Measurements from ENCODE around the gene SH3BGRL3.
"Not testable (repeated sequence)": the region's sequence is repeated elsewhere in the genome, so short reads cannot be mapped to it uniquely, and the experiment has no call there.

Gene SH3BGRL3

GRCh38 chr1:26290882-26291261 lies 11.0 kb downstream of the SH3BGRL3 start:
- Histone ChIP-seq H3K4me3 (no peak overlapping the region), H3K27ac (no peak overlapping the region), H3K9me3 (ENCODE audit: low read depth, low read length) (no peaks in the 10 kb centered on the region), H3K9ac (ENCODE audit: insufficient read length) (no peak overlapping the region), H3K36me3 (ENCODE audit: insufficient read depth, low read length) (no peaks in the 10 kb centered on the region)
- no peak for DNase-seq (ENCODE audit: low read depth, low spot score)
- TF ChIP-seq POLR2AphosphoS5 (IDR thresholded peaks at IDR 0.05; ENCODE audit: borderline replicate concordance, low read depth, low read length) (no peak), EZH2 (IDR thresholded peaks at IDR 0.05) (no peak), FOXP2 (optimal IDR thresholded peaks at IDR 0.05; ENCODE audit: control extremely low read depth, extremely low read length, insufficient read depth) (no peak)

GRCh38 chr1:26291433-26291832 lies 11.5 kb downstream of the SH3BGRL3 start:
- no peak overlapping the region for H3K9ac ChIP-seq (ENCODE audit: insufficient read length)
- TF ChIP-seq POLR2AphosphoS5 (IDR thresholded peaks at IDR 0.05; ENCODE audit: borderline replicate concordance, low read depth, low read length) (no peak), FOXP2 (optimal IDR thresholded peaks at IDR 0.05; ENCODE audit: control extremely low read depth, extremely low read length, insufficient read depth) (no peak), EZH2 (IDR thresholded peaks at IDR 0.05) (no peak)
- no peaks in the 10 kb centered on the region for H3K36me3 ChIP-seq (ENCODE audit: insufficient read depth, low read length)
- no peaks in the 10 kb centered on the region for H3K9me3 ChIP-seq (ENCODE audit: low read depth, low read length)
- no peak overlapping the region for H3K27ac ChIP-seq
- no peak for DNase-seq (ENCODE audit: low read depth, low spot score)
- H3K4me3 ChIP-seq, result no peak overlapping the region

- H3K36me3 ChIP-seq (ENCODE audit: insufficient read depth, low read length), result no peaks in the 10 kb centered on the region
- no peak for DNase-seq (ENCODE audit: low read depth, low spot score)
- H3K4me3 ChIP-seq, result no peak overlapping the region
- H3K9ac ChIP-seq (ENCODE audit: insufficient read length), result no peak overlapping the region
- H3K9me3 ChIP-seq (ENCODE audit: low read depth, low read length), result no peaks in the 10 kb centered on the region
- TF ChIP-seq EZH2 (IDR thresholded peaks at IDR 0.05) (no peak), FOXP2 (optimal IDR thresholded peaks at IDR 0.05; ENCODE audit: control extremely low read depth, extremely low read length, insufficient read depth) (no peak), POLR2AphosphoS5 (IDR thresholded peaks at IDR 0.05; ENCODE audit: borderline replicate concordance, low read depth, low read length) (no peak)
- H3K27ac ChIP-seq, result no peak overlapping the region
Observed at GRCh38 chr1:26291939-26292338, 12.1 kb downstream of the SH3BGRL3 start.

- H3K9ac ChIP-seq (ENCODE audit: insufficient read length); DNase-seq (ENCODE audit: low read depth, low spot score); H3K36me3 ChIP-seq (ENCODE audit: insufficient read depth, low read length): not testable (repeated sequence)
Observed at GRCh38 chr1:26292735-26293134, 12.8 kb downstream of the SH3BGRL3 start.

GRCh38 chr1:26293911-26294463 lies 14.1 kb downstream of the SH3BGRL3 start:
- no peak for DNase-seq (ENCODE audit: low read depth, low spot score)
- no peak overlapping the region for H3K4me3 ChIP-seq
- H3K27ac ChIP-seq, result no peak overlapping the region
- H3K36me3 ChIP-seq (ENCODE audit: insufficient read depth, low read length), result no peaks in the 10 kb centered on the region
- no peak for TF ChIP-seq FOXP2 (optimal IDR thresholded peaks at IDR 0.05; ENCODE audit: control extremely low read depth, extremely low read length, insufficient read depth)
- TF ChIP-seq POLR2AphosphoS5 (IDR thresholded peaks at IDR 0.05; ENCODE audit: borderline replicate concordance, low read depth, low read length), result no peak
- TF ChIP-seq EZH2 (IDR thresholded peaks at IDR 0.05), result no peak
- no peak overlapping the region for H3K9ac ChIP-seq (ENCODE audit: insufficient read length)
- no peaks in the 10 kb centered on the region for H3K9me3 ChIP-seq (ENCODE audit: low read depth, low read length)

More at GRCh38 chr1:26292735-26293134, 12.8 kb downstream of the SH3BGRL3 start:
- not testable (repeated sequence) for H3K4me3 ChIP-seq; H3K27ac ChIP-seq; H3K9me3 ChIP-seq (ENCODE audit: low read depth, low read length)

- Histone ChIP-seq H3K9me3 (ENCODE audit: low read depth, low read length) (no peaks in the 10 kb centered on the region), H3K4me3 (no peak overlapping the region), H3K9ac (ENCODE audit: insufficient read length) (no peak overlapping the region), H3K36me3 (ENCODE audit: insufficient read depth, low read length) (no peaks in the 10 kb centered on the region), H3K27ac (no peak overlapping the region)
- DNase-seq (ENCODE audit: low read depth, low spot score), result no peak
- no peak for TF ChIP-seq FOXP2 (optimal IDR thresholded peaks at IDR 0.05; ENCODE audit: control extremely low read depth, extremely low read length, insufficient read depth)
Observed at GRCh38 chr1:26295194-26296138, 15.6 kb downstream of the SH3BGRL3 start.

GRCh38 chr1:26296340-26297056 lies 16.6 kb downstream of the SH3BGRL3 start:
- TF ChIP-seq EZH2 (IDR thresholded peaks at IDR 0.05) (no peak), FOXP2 (optimal IDR thresholded peaks at IDR 0.05; ENCODE audit: control extremely low read depth, extremely low read length, insufficient read depth) (no peak), POLR2AphosphoS5 (IDR thresholded peaks at IDR 0.05; ENCODE audit: borderline replicate concordance, low read depth, low read length) (no peak)
- Histone ChIP-seq H3K36me3 (ENCODE audit: insufficient read depth, low read length) (no peaks in the 10 kb centered on the region), H3K27ac (no peak overlapping the region), H3K4me3 (no peak overlapping the region), H3K9ac (ENCODE audit: insufficient read length) (no peak overlapping the region), H3K9me3 (ENCODE audit: low read depth, low read length) (no peaks in the 10 kb centered on the region)
- DNase-seq (ENCODE audit: low read depth, low spot score), result no peak

GRCh38 chr1:26297057-26297790 lies 17.3 kb downstream of the SH3BGRL3 start:
- DNase-seq (ENCODE audit: low read depth, low spot score), result no peak
- Histone ChIP-seq H3K36me3 (ENCODE audit: insufficient read depth, low read length) (no peaks in the 10 kb centered on the region), H3K9ac (ENCODE audit: insufficient read length) (no peak overlapping the region), H3K9me3 (ENCODE audit: low read depth, low read length) (no peaks in the 10 kb centered on the region), H3K27ac (no peak overlapping the region), H3K4me3 (no peak overlapping the region)
- no peak for TF ChIP-seq EZH2 (IDR thresholded peaks at IDR 0.05)
- TF ChIP-seq FOXP2 (optimal IDR thresholded peaks at IDR 0.05; ENCODE audit: control extremely low read depth, extremely low read length, insufficient read depth), result no peak
- no peak for TF ChIP-seq POLR2AphosphoS5 (IDR thresholded peaks at IDR 0.05; ENCODE audit: borderline replicate concordance, low read depth, low read length)

Data from SK-N-MC (cell line).